ENCODE results near the gene SNX11. TPM values are rescaled to one million over a fixed set of nuclear protein-coding genes. Genes with fewer than 3 reads are reported as not detected.

Gene SNX11
- total and polyA plus RNA-seq, 7 experiments from 2014 or later = 12.3 to 35.1 (median 16.8) TPM

DNA sequence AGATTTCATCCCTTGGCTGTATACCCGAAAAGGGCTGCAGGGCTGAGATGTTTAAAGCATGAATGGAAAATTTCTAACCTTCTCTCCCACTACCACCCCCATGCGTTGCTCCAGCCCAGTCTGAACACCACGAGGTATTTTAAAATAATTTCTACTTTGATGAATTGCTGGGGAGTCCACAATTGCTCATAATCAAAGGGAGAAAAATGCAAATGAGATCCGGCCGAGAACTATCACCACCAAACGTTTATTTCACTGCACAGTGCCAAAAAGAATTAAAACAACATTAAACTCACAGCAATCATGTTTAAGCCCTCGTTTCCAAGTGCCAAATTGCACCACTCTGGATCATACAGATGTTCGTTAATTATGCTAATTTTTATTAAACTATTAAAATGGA lies 36.7 kb downstream of the SNX11 start:
- Mint-ChIP-seq H3K27ac (peak overlapping the region in 3 of 9 donors; percentile 25 to 32 (median 29)), H3K9me3 (no peaks in the 10 kb centered on the region), H3K4me3 (no peak overlapping the region), H3K36me3 (peaks cover 9 to 23% (median 20%) of the 10 kb centered on the region in 5 donors), H3K27me3 (no peaks in the 10 kb centered on the region), H3K4me1 (peaks cover 6 to 32% (median 17%) of the 10 kb centered on the region in 7 donors)
- ATAC-seq (no peak), DNase-seq (no peak)
- CTCF ChIA-PET = no interaction called here
- H3K4me3 ChIP-seq (ENCODE audit: low read length) = no peak overlapping the region
- POLR2A ChIA-PET = no interaction called here
- H3K27me3 ChIP-seq (ENCODE audit: control insufficient read depth in 2 of 2, insufficient read depth in 2 of 2, low read length in 2 of 2) = no peaks in the 10 kb centered on the region
- no peak overlapping the region for H3K27ac ChIP-seq (ENCODE audit: low read depth, low read length)
- peaks cover 0 to 59% (median 4%) of the 10 kb centered on the region in 3 experiments for H3K36me3 ChIP-seq (ENCODE audit: control insufficient read depth in 2 of 3, insufficient read depth in 3 of 3, low read length in 3 of 3)
- H3K4me1 ChIP-seq (ENCODE audit: control insufficient read depth in 2 of 2, insufficient read depth in 2 of 2, low read length in 2 of 2) = no peaks in the 10 kb centered on the region
- intact Hi-C loops (cut with micrococcal nuclease) = no loop called here
- H3K9me3 ChIP-seq (ENCODE audit: control insufficient read depth in 2 of 3, low read length in 3 of 3) = no peaks in the 10 kb centered on the region

DNA sequence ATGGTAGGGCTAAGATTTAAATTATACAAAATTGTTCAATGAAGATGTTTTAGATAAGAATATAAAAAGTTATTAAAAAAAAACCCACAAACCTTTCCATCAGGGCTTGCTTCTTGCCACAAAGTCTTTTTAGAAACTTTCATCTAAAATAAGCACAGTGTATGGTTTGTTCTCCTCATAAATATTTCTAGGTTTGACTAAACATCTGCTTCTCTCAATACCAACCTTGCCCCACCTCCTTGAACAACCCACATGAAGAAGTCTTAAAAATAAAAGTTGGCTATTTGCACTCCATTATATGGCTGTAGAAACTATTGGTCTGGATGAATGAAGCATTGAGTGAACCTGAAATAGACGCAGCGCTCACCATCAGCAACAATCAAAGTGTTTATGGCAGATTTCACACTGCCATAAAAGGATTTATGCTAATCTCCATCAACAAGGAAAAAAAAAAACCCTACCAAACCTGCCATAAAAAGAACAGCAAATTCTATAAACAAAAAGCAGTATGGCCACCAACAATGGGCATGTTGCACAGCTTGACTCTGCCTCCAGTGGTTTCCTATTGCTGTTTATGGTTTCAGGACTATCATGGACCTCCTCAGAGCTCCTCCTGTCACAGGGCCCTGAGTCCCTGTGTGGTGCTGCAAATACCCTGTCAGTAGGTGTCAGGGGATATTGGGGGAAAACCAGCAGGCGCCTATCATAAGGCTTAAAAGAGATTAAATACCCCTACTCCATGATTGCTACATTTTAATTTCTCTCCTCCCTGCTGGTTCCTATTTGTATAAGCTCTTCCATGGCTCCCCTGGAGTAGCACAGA lies 37.6 kb downstream of the SNX11 start:
- POLR2A ChIA-PET = no interaction called here
- Mint-ChIP-seq H3K36me3 (peaks cover 4 to 18% (median 14%) of the 10 kb centered on the region in 5 donors), H3K4me1 (peaks cover 6 to 29% (median 11%) of the 10 kb centered on the region in 7 donors)

DNA sequence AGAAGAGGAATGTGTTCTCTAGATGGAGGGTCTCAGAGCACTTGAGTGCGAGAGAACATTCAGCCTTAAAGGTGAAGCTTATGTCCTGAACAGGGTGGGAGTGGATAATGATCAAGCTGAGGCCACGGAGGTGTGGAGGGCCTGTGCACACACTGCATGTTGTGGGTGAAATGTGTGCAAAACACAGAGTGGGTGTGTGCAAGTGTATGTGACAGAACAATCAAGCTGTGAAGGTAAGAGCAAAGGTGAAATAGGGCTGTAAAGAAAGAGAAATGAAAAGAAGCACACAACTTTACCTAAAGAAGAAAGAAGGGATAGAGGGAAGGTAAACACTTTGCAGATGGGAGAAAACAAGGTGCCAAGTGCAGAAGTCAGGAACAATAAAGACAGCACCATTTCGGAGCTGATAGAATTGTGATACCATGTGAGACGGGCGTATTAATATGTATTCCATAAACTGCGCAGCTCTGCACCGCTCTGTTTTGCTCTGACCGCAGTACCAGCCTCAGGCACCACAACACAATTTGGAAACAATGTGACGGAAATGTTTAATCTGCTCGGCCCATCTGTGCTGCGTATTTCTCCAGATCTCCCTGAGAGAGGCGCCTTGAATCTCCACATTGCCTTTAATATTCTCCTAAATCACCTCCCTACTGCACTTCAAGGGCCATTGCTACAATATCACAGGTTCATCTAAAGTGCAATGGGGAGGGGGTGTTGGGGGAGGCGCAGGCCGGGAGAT lies 40.6 kb downstream of the SNX11 start:
- peak; percentile 29 for ATAC-seq
- no peaks in the 10 kb centered on the region for H3K27me3 ChIP-seq (ENCODE audit: control insufficient read depth in 2 of 2, insufficient read depth in 2 of 2, low read length in 2 of 2)
- H3K9me3 Mint-ChIP-seq = no peaks in the 10 kb centered on the region
- H3K36me3 ChIP-seq (ENCODE audit: control insufficient read depth in 2 of 3, insufficient read depth in 3 of 3, low read length in 3 of 3) = peaks cover 0 to 75% (median 4%) of the 10 kb centered on the region in 3 experiments
- peaks cover 0 to 19% (median 12%) of the 10 kb centered on the region in 5 donors for H3K36me3 Mint-ChIP-seq
- intact Hi-C loops (cut with micrococcal nuclease) = no loop called here
- CTCF ChIA-PET = interaction anchor here (1.4 kb wide), 1 partner anchor 122 kb away, joined by 6 read pairs; no protein-coding TSS in a partner anchor
- POLR2A ChIA-PET = no interaction called here
- H3K4me3 ChIP-seq (ENCODE audit: low read length) = no peak overlapping the region
- DNase-seq = no peak
- no peaks in the 10 kb centered on the region for H3K9me3 ChIP-seq (ENCODE audit: control insufficient read depth in 2 of 3, low read length in 3 of 3)
- peak overlapping the region in 3 of 10 donors; percentile 0 to 51 (median 11) for H3K4me3 Mint-ChIP-seq
- no peaks in the 10 kb centered on the region for H3K4me1 ChIP-seq (ENCODE audit: control insufficient read depth in 2 of 2, insufficient read depth in 2 of 2, low read length in 2 of 2)
- peaks cover 0 to 23% (median 6%) of the 10 kb centered on the region in 7 donors for H3K4me1 Mint-ChIP-seq
- H3K27ac ChIP-seq (ENCODE audit: low read depth, low read length) = no peak overlapping the region
- H3K27ac Mint-ChIP-seq = peak overlapping the region in 8 of 9 donors; percentile 21 to 80 (median 56)
- no peaks in the 10 kb centered on the region for H3K27me3 Mint-ChIP-seq

More for the DNA sequence above, 37.6 kb downstream of the SNX11 start:
- CTCF ChIA-PET = interaction anchor here (0.6 kb wide), 1 partner anchor 50 kb away, joined by 3 read pairs; no protein-coding TSS in a partner anchor
- Histone ChIP-seq H3K27me3 (ENCODE audit: control insufficient read depth in 2 of 2, insufficient read depth in 2 of 2, low read length in 2 of 2) (no peaks in the 10 kb centered on the region), H3K4me3 (ENCODE audit: low read length) (no peak overlapping the region), H3K4me1 (ENCODE audit: control insufficient read depth in 2 of 2, insufficient read depth in 2 of 2, low read length in 2 of 2) (no peaks in the 10 kb centered on the region), H3K36me3 (ENCODE audit: control insufficient read depth in 2 of 3, insufficient read depth in 3 of 3, low read length in 3 of 3) (peaks cover 0 to 65% (median 4%) of the 10 kb centered on the region in 3 experiments), H3K27ac (ENCODE audit: low read depth, low read length) (no peak overlapping the region), H3K9me3 (ENCODE audit: control insufficient read depth in 2 of 3, low read length in 3 of 3) (no peaks in the 10 kb centered on the region)
- H3K27me3 Mint-ChIP-seq = no peaks in the 10 kb centered on the region
- peak overlapping the region in 6 of 9 donors; percentile 25 to 67 (median 60) for H3K27ac Mint-ChIP-seq
- intact Hi-C loops (cut with micrococcal nuclease) = no loop called here
- no peak overlapping the region for H3K4me3 Mint-ChIP-seq
- ATAC-seq (no peak), DNase-seq (no peak)
- H3K9me3 Mint-ChIP-seq = no peaks in the 10 kb centered on the region

DNA sequence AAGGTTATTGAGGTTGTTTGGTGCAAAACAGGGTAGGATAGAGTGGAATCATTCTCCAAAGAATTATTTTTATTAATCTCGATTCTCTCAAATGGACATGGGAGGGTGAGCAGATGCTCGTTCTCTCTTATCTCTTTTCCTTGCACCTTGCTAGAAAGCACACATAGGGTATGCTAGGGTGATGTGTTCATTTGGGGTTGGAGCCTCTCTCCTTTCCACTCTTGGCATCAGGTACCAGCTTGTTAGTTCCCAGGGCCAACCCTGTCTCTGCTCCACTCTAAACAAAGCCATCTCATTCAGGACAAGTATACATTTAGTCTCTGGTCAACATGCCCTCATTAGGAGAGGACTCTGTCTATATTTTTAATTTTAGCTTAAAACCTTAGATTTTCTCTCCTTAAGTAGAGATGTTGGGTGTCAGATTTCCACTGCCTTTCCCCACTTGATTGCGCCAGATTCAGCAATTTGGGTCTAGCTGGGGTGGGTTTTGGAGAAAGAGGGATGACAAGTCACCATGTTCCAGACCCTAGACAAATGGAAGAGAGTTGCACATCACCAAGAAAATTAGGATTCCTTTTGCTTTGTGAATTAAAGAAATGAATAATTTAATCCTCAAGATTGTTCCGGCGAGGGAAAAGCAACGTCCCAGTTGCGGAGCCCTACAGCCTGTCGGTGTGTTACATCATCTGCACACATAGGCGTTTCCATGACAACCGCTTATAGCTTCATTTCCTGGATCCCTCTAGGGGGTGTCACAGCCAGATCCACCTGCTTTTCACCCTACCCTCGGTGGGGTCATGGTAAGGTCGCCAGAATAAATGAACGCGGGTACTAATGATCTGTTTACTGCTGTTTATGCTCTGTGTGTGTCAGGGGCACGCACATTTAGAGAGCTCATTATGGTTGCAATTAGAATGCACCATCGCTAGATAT lies 41.6 kb downstream of the SNX11 start:
- Mint-ChIP-seq H3K27me3 (no peaks in the 10 kb centered on the region), H3K4me1 (peaks cover 0 to 23% (median 6%) of the 10 kb centered on the region in 7 donors), H3K27ac (peak overlapping the region in 4 of 9 donors; percentile 39 to 62 (median 53)), H3K36me3 (peaks cover 0 to 22% (median 17%) of the 10 kb centered on the region in 5 donors), H3K4me3 (no peak overlapping the region), H3K9me3 (no peaks in the 10 kb centered on the region)
- Histone ChIP-seq H3K4me1 (ENCODE audit: control insufficient read depth in 2 of 2, insufficient read depth in 2 of 2, low read length in 2 of 2) (no peaks in the 10 kb centered on the region), H3K4me3 (ENCODE audit: low read length) (no peak overlapping the region), H3K9me3 (ENCODE audit: control insufficient read depth in 2 of 3, low read length in 3 of 3) (no peaks in the 10 kb centered on the region), H3K27me3 (ENCODE audit: control insufficient read depth in 2 of 2, insufficient read depth in 2 of 2, low read length in 2 of 2) (no peaks in the 10 kb centered on the region), H3K27ac (ENCODE audit: low read depth, low read length) (no peak overlapping the region), H3K36me3 (ENCODE audit: control insufficient read depth in 2 of 3, insufficient read depth in 3 of 3, low read length in 3 of 3) (peaks cover 0 to 71% (median 4%) of the 10 kb centered on the region in 3 experiments)
- no peak for ATAC-seq
- intact Hi-C loops (cut with micrococcal nuclease) = no loop called here
- POLR2A ChIA-PET = no interaction called here
- DNase-seq = peak in 2 of 9 donors; percentile 12 to 16
- CTCF ChIA-PET = interaction anchor here (1.1 kb wide), 1 partner anchor 18 kb away, joined by 3 read pairs; no protein-coding TSS in a partner anchor

DNA sequence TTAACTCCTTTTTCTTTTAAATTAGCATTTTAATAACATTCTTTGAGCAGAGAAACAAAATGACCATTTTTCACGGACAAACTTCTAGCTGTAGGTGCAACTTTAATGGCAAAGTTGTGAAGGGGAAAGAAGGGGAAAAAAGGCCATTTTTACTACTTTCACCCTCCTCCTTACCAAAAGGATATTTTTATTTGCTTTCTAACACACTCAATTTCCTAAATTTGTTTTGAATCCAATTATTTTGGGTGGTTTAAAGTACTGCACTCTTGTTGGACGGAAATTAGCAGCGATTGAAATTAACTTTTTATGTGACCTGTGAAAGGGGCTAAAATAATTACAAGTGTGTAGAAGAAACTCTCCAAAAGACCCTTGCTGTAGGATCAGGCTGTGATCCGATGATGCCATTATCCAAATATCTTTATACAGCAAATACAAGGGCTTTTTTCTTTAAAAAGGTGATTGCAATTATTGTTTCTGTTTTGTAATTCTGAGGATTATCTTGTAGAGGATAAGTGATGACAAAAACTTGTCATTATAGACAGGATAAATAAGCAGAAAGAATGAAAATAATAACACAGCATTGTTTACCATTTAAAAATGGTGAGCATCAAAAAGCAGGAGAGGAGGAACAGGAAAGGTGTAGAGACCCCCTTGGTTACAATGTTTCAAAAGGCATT lies 42.4 kb downstream of the SNX11 start:
- POLR2A ChIA-PET = no interaction called here
- Mint-ChIP-seq H3K4me3 (no peak overlapping the region), H3K36me3 (peaks cover 0 to 28% (median 19%) of the 10 kb centered on the region in 5 donors)

More for the DNA sequence above, 42.4 kb downstream of the SNX11 start:
- H3K9me3 ChIP-seq (ENCODE audit: control insufficient read depth in 2 of 3, low read length in 3 of 3) = no peaks in the 10 kb centered on the region
- H3K27ac Mint-ChIP-seq = peak overlapping the region in 1 of 9 donors; percentile 4
- ATAC-seq (no peak), DNase-seq (no peak)
- no peak overlapping the region for H3K4me3 ChIP-seq (ENCODE audit: low read length)
- no peaks in the 10 kb centered on the region for H3K27me3 Mint-ChIP-seq
- H3K9me3 Mint-ChIP-seq = no peaks in the 10 kb centered on the region
- no peaks in the 10 kb centered on the region for H3K27me3 ChIP-seq (ENCODE audit: control insufficient read depth in 2 of 2, insufficient read depth in 2 of 2, low read length in 2 of 2)
- peaks cover 0 to 23% (median 6%) of the 10 kb centered on the region in 7 donors for H3K4me1 Mint-ChIP-seq
- CTCF ChIA-PET = interaction anchor here (1.1 kb wide), 1 partner anchor 18 kb away, joined by 3 read pairs; no protein-coding TSS in a partner anchor
- H3K4me1 ChIP-seq (ENCODE audit: control insufficient read depth in 2 of 2, insufficient read depth in 2 of 2, low read length in 2 of 2) = no peaks in the 10 kb centered on the region
- intact Hi-C loops (cut with micrococcal nuclease) = no loop called here
- H3K27ac ChIP-seq (ENCODE audit: low read depth, low read length) = no peak overlapping the region
- H3K36me3 ChIP-seq (ENCODE audit: control insufficient read depth in 2 of 3, insufficient read depth in 3 of 3, low read length in 3 of 3) = peaks cover 0 to 73% (median 4%) of the 10 kb centered on the region in 3 experiments
